ENCODE data around the gene DCLK3. TPM values are rescaled to one million over a fixed set of nuclear protein-coding genes. Genes with fewer than 3 reads are reported as not detected.
A peak's percentile ranks its signal among the peaks of the same experiment; 100 is the strongest.

DCLK3 gene
- total RNA-seq, 1 donor from 2014 or later, result not detected

GRCh38 chr3:36674816-36675215, 89.5 kb downstream of the DCLK3 start:
- Histone ChIP-seq H3K27me3 (ENCODE audit: insufficient read depth, low read length) (no peaks in the 10 kb centered on the region), H3K79me2 (ENCODE audit: insufficient read depth, low read length) (no peaks in the 10 kb centered on the region), H3K4me1 (ENCODE audit: insufficient read depth, low read length) (peaks cover 20% of the 10 kb centered on the region), H3K4me2 (ENCODE audit: low read length) (no peak overlapping the region), H3K4me3 (ENCODE audit: insufficient read depth, low read depth, low read length) (no peak overlapping the region), H3K36me3 (ENCODE audit: insufficient read depth, low read length) (no peaks in the 10 kb centered on the region), H4K20me1 (ENCODE audit: insufficient read depth, low read length) (no peaks in the 10 kb centered on the region), H3K9me3 (ENCODE audit: insufficient read depth, low read depth, low read length) (no peaks in the 10 kb centered on the region), H2AFZ (ENCODE audit: low read depth, low read length) (no peak overlapping the region), H3K9ac (ENCODE audit: low read length) (no peak overlapping the region), H3K27ac (ENCODE audit: low read depth, low read length) (no peak overlapping the region)
- peaks cover 5% of the 10 kb centered on the region for H3K9me3 Mint-ChIP-seq (ENCODE audit: unreplicated experiment)
- TF ChIP-seq EZH2 (IDR thresholded peaks at IDR 0.05; ENCODE audit: insufficient read depth, low read length), result no peak
- TF ChIP-seq CTCF (IDR thresholded peaks at IDR 0.05; ENCODE audit: insufficient read depth, low read depth, low read length), result no peak
- H3K4me1 Mint-ChIP-seq (ENCODE audit: low read depth, unreplicated experiment), result peaks cover 26% of the 10 kb centered on the region
- FAIRE-seq (no peak), DNase-seq (ENCODE audit: low read depth) (no peak)
- H3K27ac Mint-ChIP-seq (ENCODE audit: unreplicated experiment), result no peak overlapping the region
- no peak overlapping the region for H3K4me3 Mint-ChIP-seq (ENCODE audit: unreplicated experiment)
- H3K36me3 Mint-ChIP-seq (ENCODE audit: low read depth, unreplicated experiment), result no peaks in the 10 kb centered on the region
- H3K27me3 Mint-ChIP-seq (ENCODE audit: low read depth, unreplicated experiment), result no peaks in the 10 kb centered on the region

GRCh38 chr3:36669764-36670163, 94.6 kb downstream of the DCLK3 start:
- Histone ChIP-seq H3K9ac (ENCODE audit: low read length) (no peak overlapping the region), H3K4me1 (ENCODE audit: insufficient read depth, low read length) (no peaks in the 10 kb centered on the region), H3K9me3 (ENCODE audit: insufficient read depth, low read depth, low read length) (no peaks in the 10 kb centered on the region), H3K4me2 (ENCODE audit: low read length) (no peak overlapping the region), H3K27ac (ENCODE audit: low read depth, low read length) (no peak overlapping the region), H2AFZ (ENCODE audit: low read depth, low read length) (no peak overlapping the region), H3K4me3 (ENCODE audit: insufficient read depth, low read depth, low read length) (no peak overlapping the region), H4K20me1 (ENCODE audit: insufficient read depth, low read length) (no peaks in the 10 kb centered on the region), H3K79me2 (ENCODE audit: insufficient read depth, low read length) (no peaks in the 10 kb centered on the region), H3K36me3 (ENCODE audit: insufficient read depth, low read length) (no peaks in the 10 kb centered on the region), H3K27me3 (ENCODE audit: insufficient read depth, low read length) (no peaks in the 10 kb centered on the region)
- FAIRE-seq, result peak; percentile 9
- H3K36me3 Mint-ChIP-seq (ENCODE audit: low read depth, unreplicated experiment), result no peaks in the 10 kb centered on the region
- TF ChIP-seq EZH2 (IDR thresholded peaks at IDR 0.05; ENCODE audit: insufficient read depth, low read length) (no peak), CTCF (IDR thresholded peaks at IDR 0.05; ENCODE audit: insufficient read depth, low read depth, low read length) (no peak)
- no peak overlapping the region for H3K27ac Mint-ChIP-seq (ENCODE audit: unreplicated experiment)
- no peak overlapping the region for H3K4me3 Mint-ChIP-seq (ENCODE audit: unreplicated experiment)
- H3K4me1 Mint-ChIP-seq (ENCODE audit: low read depth, unreplicated experiment), result peaks cover 2% of the 10 kb centered on the region
- peaks cover 3% of the 10 kb centered on the region for H3K9me3 Mint-ChIP-seq (ENCODE audit: unreplicated experiment)
- DNase-seq (ENCODE audit: low read depth), result no peak
- no peaks in the 10 kb centered on the region for H3K27me3 Mint-ChIP-seq (ENCODE audit: low read depth, unreplicated experiment)

GRCh38 chr3:36666166-36666565, 98.2 kb downstream of the DCLK3 start:
- TF ChIP-seq EZH2 (IDR thresholded peaks at IDR 0.05; ENCODE audit: insufficient read depth, low read length), result no peak
- TF ChIP-seq CTCF (IDR thresholded peaks at IDR 0.05; ENCODE audit: insufficient read depth, low read depth, low read length), result no peak
- Histone ChIP-seq H3K4me3 (ENCODE audit: insufficient read depth, low read depth, low read length) (no peak overlapping the region), H3K9me3 (ENCODE audit: insufficient read depth, low read depth, low read length) (no peaks in the 10 kb centered on the region), H3K9ac (ENCODE audit: low read length) (no peak overlapping the region), H3K4me1 (ENCODE audit: insufficient read depth, low read length) (no peaks in the 10 kb centered on the region), H4K20me1 (ENCODE audit: insufficient read depth, low read length) (no peaks in the 10 kb centered on the region), H3K79me2 (ENCODE audit: insufficient read depth, low read length) (no peaks in the 10 kb centered on the region), H2AFZ (ENCODE audit: low read depth, low read length) (no peak overlapping the region), H3K4me2 (ENCODE audit: low read length) (no peak overlapping the region), H3K27ac (ENCODE audit: low read depth, low read length) (no peak overlapping the region), H3K27me3 (ENCODE audit: insufficient read depth, low read length) (no peaks in the 10 kb centered on the region), H3K36me3 (ENCODE audit: insufficient read depth, low read length) (no peaks in the 10 kb centered on the region)
- Mint-ChIP-seq H3K4me3 (ENCODE audit: unreplicated experiment) (no peak overlapping the region), H3K27me3 (ENCODE audit: low read depth, unreplicated experiment) (no peaks in the 10 kb centered on the region), H3K9me3 (ENCODE audit: unreplicated experiment) (no peaks in the 10 kb centered on the region), H3K27ac (ENCODE audit: unreplicated experiment) (no peak overlapping the region), H3K36me3 (ENCODE audit: low read depth, unreplicated experiment) (no peaks in the 10 kb centered on the region), H3K4me1 (ENCODE audit: low read depth, unreplicated experiment) (peaks cover 14% of the 10 kb centered on the region)
- FAIRE-seq, result no peak
- DNase-seq (ENCODE audit: low read depth), result no peak
